SW 1271 (cell line): ENCODE results near the gene CDNF.

Experiments used
- DNase-seq, 2 experiments: peaks; one replicate each; lab custom pipeline; 2025; lab: John Stamatoyannopoulos, UW

Gene CDNF

DNA sequence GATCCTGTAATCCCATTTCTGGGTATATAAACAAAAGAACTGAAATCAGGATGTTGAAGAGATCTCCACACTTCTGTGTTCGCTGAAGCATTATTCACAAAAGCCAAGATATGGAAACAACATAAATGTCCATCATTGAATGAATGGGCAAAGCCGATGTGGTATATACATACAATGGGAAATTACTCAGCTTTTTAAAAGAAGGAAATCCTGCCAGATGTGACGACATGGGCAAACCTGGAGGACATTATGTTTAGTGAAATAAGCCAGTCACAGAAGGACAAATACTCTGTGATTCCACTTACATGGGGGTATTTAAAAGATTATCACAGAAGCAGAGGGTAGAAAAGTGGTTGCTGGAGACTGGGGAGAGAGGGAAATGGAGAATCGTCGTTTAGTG lies 39.2 kb downstream of the CDNF start:
- DNase-seq = no peak

GRCh38 chr10:14787938-14788337 lies 49.9 kb downstream of the CDNF start:
- DNase-seq = no peak

- DNase-seq = no peak
Observed at GRCh38 chr10:14784459-14785055, 53.3 kb downstream of the CDNF start.

GRCh38 chr10:14782691-14783363 lies 55.0 kb downstream of the CDNF start:
- peak; percentile 64 to 86 for DNase-seq

- DNase-seq = no peak
Observed at GRCh38 chr10:14781763-14782162, 56.1 kb downstream of the CDNF start.

DNA sequence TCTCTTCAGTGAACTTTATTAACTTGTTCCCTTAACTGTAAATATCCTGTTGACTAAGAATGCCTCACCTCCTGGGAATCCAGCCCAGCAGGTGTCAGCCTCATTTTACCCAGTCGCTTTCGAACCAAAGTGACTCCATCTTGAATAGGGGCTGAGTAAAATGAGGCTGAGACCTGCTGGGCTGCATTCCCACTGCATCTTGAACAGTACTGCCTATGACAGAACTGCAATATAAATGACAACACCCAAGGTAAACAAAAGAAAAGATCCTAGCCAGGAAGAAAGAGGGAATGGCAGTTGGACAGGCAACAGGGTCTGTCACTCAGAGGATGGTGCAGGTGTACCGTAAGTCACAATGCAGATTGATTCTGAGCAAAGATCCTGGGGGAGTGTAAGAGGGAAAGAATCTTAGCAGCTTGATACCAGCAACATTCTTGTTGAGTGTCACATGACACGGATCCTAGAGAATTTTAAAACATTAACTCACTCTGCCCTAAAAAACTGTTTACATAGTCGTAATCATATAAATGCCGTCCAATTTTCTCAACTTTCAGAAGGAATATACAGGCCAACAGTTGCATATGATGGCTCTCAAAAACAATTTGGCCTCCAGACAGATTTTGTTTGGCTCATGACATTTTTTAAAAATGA lies 58.7 kb downstream of the CDNF start:
- DNase-seq = no peak

DNA sequence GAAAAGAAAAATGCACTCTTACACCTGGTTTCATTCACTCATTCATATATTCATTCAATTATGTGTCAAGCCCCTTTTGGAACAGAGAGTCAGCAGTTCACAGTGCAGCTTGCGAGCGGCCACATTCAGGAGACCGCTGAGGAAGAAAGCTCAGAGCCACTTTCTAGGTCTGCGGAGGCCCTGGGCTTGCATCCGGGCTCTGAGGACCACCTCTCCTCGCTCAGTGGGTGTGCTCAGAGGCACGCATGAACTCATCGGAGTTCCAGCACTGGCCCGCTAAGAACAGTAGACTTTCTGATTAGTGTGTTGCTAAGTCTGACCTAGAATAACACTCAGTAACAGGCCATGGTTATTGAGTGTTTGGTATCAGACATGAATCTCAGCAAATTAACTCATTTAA lies 61.3 kb downstream of the CDNF start:
- DNase-seq = no peak

DNA sequence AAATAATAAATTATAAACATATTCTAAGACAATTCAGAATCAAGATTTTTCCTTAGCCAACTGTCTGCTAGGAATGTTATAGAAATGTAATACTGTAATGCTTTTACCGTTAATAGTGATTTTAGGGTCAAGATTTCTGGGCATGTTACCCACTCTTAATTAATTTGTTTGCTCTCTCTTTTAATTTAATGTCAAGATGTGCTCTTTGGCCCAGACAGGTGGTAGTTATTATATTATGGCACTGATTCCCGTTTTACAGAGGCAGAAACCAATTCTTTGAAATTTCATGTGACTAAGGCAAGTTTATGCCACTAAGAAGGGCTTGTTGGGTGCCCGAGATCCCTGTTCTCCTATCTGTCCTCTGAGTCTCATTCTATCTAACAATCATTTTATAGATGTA lies 62.2 kb downstream of the CDNF start:
- no peak for DNase-seq

- DNase-seq = no peak
Observed at GRCh38 chr10:14774797-14775196, 63.0 kb downstream of the CDNF start, which contains the start of gene FAM107B. Gene FAM107B, minus strand, starts transcription at chr10:14774897. Its CDS starts 234 bp downstream, at chr10:14774663.

GRCh38 chr10:14774214-14774580 lies 63.6 kb downstream of the CDNF start:
- DNase-seq = no peak

GRCh38 chr10:14773551-14774213 lies 64.2 kb downstream of the CDNF start:
- DNase-seq = no peak

GRCh38 chr10:14772399-14772798 lies 65.4 kb downstream of the CDNF start:
- DNase-seq = no peak

DNA sequence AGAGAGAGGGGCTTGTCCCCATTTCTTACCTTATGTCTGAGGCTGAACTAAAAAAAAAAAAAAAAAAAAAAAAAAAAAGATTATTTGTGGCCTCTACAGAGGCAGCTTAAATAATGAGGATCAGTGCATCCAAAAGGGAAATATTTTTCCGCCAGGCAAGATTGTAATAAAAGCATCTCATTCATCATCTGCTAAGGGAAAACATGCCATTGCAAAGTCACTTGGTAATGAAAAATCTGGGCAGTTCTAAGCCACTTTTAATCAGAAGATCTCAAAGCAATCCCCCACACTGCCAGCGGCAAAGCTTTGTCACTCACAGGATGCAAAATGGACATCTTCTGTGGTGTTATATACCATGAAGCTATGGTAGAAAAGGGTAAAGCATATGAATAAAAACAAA lies 66.9 kb downstream of the CDNF start:
- no peak for DNase-seq
